Ovary (tissue), 9 donors: ENCODE measurements around the gene ATP23. TPM values are rescaled to one million over a fixed set of nuclear protein-coding genes. Genes with fewer than 3 reads are reported as not detected.

Experiments
- DNase-seq, 5 donors: peaks; one replicate each; pipeline ENCODE4 v3.0.0-alpha.2; 2019 to 2020
- H3K27ac ChIP-seq, 2 donors: fragments of 200-600 bp; one replicate each; pipeline versions ENCODE4 v1.5.1 to v1.8.0; 2019 to 2022
- H3K27me3 ChIP-seq: fragments of 200-600 bp; one replicate; pipeline ENCODE4 v1.8.0; 2022
- H3K36me3 ChIP-seq: fragments of 200-600 bp; sonication (generic); one replicate; pipeline ENCODE4 v1.5.1; 2019
- H3K4me1 ChIP-seq: one replicate; pipeline ENCODE4 v1.8.1; 2013; ENCODE audit warnings: mild to moderate bottlenecking, moderate library complexity; ENCODE audit not compliant: insufficient read depth
- H3K4me3 ChIP-seq: fragments of 200-600 bp; sonication (generic); one replicate; pipeline ENCODE4 v1.5.1; 2017
- H3K9me3 ChIP-seq, 2 donors: fragments of 200-600 bp in 1 of 2; sonication (generic) in 1 of 2; one replicate each; pipeline versions ENCODE4 v1.5.1 to v1.8.1; 2013 to 2019; ENCODE audit warnings: mild to moderate bottlenecking in 1 of 2, moderate library complexity in 1 of 2
- CTCF ChIP-seq, 3 donors: fragments of 450-650 bp in 2 of 3; fragments of 200-600 bp in 1 of 3; IDR thresholded peaks; one replicate each; pipeline versions ENCODE4 v1.5.1 to v1.8.0; 2016 to 2022; ENCODE audit warnings: antibody characterized with exemption in 3 of 3, mild to moderate bottlenecking in 1 of 3
- EP300 ChIP-seq: sonication (generic); formaldehyde crosslinking; IDR thresholded peaks from one replicate; pipeline ENCODE4 v1.6.1; 2017; ENCODE audit warnings: antibody characterized with exemption
- POLR2A ChIP-seq: fragments of 450-650 bp; IDR thresholded peaks from one replicate; pipeline ENCODE4 v1.6.1; 2017; ENCODE audit warnings: antibody characterized with exemption, mild to moderate bottlenecking, moderate library complexity
- WGBS, 3 donors: extraction: QIAGEN DNeasy Blood & Tissue Kit in 1 of 3; methylation state at CpG; one replicate each; pipeline versions ENCODE4 v1.1.5 to v1.1.7; 2013 to 2017; 5-methylcytosine and 5-hydroxymethylcytosine counted together
- intact Hi-C, 4 donors: fragments of 100-400 bp; cut with DNase I; formaldehyde crosslinking; loops; one replicate each; pipeline versions ENCODE4 v1.11.0 to v1.15.1; 2022 to 2023
- polyA plus RNA-seq, 2 donors: library from polyadenylated mRNA; stranded (reverse); fragments of 200-250 nt in 1 of 2; fragments of 350-450 nt in 1 of 2; fragmentation: Illumina TruSeq in 1 of 2; extraction: RNeasy Lipid Tissue Mini Kit (QIAGEN cat#74804) in 1 of 2; gene quantifications; one replicate each; pipeline ENCODE4 v1.2.3, GENCODE V29; 2013 to 2014
- total RNA-seq, 7 donors: library from RNA; depleted of rRNA in 2 of 7; stranded (reverse); fragments of >200 nt in 2 of 7; fragmentation: NEBNext Ultra II Directional in 3 of 7; extraction: Animal tissue kit (Norgen Biotek cat#: 25700) in 3 of 7; gene quantifications; one replicate each; pipeline versions ENCODE4 v1.1.0 to v1.2.4, GENCODE V29; 2016 to 2023
- donor health status: DM: no; HTN: no; CAD: no; lungs with moderate emphysema.
- donor health status: DM: no; HTN: no; CAD: no.
- donor health status: Bipolar disorder and iron deficiency.
- donor health status: DM: yes; HTN: yes; CAD: no.
- donor health status: DM: no; HTN: no; CAD: no.
- donor health status: DM: yes; HTN: yes; CAD: no.

Gene ATP23
- total and polyA plus RNA-seq, 9 donors, result 2.7 to 5.5 (median 4.6) TPM

DNA sequence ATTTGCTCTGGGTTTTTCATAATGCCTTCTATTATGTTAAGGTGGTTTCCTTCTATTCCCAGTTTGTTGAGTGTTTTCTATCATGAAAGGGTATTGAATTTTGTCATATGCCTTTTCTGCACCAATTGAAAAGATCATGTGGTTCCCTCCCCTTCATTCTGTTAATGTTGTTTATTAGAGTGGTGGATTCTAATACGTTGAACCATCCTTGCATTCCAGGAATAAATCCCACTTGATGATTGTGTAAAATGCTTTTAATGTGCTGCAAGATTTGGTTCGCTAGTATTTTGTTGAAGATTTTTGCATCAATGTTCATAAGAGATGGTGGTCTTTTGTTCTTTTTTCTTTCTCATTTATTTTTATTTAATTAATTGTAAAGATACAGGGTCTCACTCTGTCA lies 55.2 kb downstream of the ATP23 start:
- H3K9me3 ChIP-seq, result peaks cover 0 to 9% of the 10 kb centered on the region in 2 donors
- no peaks in the 10 kb centered on the region for H3K4me1 ChIP-seq
- no peaks in the 10 kb centered on the region for H3K36me3 ChIP-seq
- WGBS, 3 donors, result 86 to 94% (median 91%) methylated on average over 2 of the region's 2 CpGs
- TF ChIP-seq EP300, result no peak
- TF ChIP-seq CTCF (IDR thresholded peaks at IDR 0.05), result no peak
- no peak for TF ChIP-seq POLR2A
- intact Hi-C loops, result loop anchor here in 2 of 4 donors (5.0 to 10.0 kb wide), 2 partner anchors 1098 to 1891 kb away; no protein-coding TSS in a partner anchor
- no peak overlapping the region for H3K27ac ChIP-seq
- no peaks in the 10 kb centered on the region for H3K27me3 ChIP-seq
- no peak overlapping the region for H3K4me3 ChIP-seq
- no peak for DNase-seq

- no peak for TF ChIP-seq CTCF (IDR thresholded peaks at IDR 0.05)
- no peak for TF ChIP-seq POLR2A
- no peak for TF ChIP-seq EP300
- DNase-seq, result no peak
- Histone ChIP-seq H3K27ac (no peak overlapping the region), H3K36me3 (no peaks in the 10 kb centered on the region), H3K4me3 (no peak overlapping the region), H3K27me3 (no peaks in the 10 kb centered on the region), H3K9me3 (peaks cover 0 to 9% of the 10 kb centered on the region in 2 donors), H3K4me1 (no peaks in the 10 kb centered on the region)
- intact Hi-C loops, result loop anchor here in 2 of 4 donors (5.0 to 10.0 kb wide), 2 partner anchors 1097 to 1889 kb away; no protein-coding TSS in a partner anchor
Measured at GRCh38 chr12:57998251-57998650, 56.9 kb downstream of the ATP23 start.

DNA sequence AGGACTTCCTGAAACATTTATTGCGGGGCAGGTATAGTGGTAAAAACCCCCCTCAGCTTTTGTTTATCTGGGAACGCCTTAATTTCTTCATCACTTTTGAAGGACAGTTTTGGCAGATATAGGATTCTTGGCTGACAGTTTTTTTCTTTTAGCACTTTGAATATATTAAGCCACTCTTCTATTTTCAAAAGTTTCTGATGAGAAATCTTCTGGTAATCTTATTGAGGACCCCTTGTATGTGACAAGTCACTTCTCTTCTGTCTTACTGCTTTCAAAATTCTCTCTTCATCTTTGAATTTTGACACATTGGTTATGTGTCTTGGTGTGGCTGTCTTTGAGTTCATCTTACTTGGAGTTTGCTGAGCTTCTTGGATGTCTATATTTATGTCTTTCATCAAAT lies 59.1 kb downstream of the ATP23 start:
- H3K27ac ChIP-seq, result no peak overlapping the region
- no peak overlapping the region for H3K4me3 ChIP-seq
- no peak for DNase-seq
- H3K4me1 ChIP-seq, result no peaks in the 10 kb centered on the region
- 88 to 89% (median 89%) methylated on average over 2 of the region's 2 CpGs for WGBS, 3 donors
- TF ChIP-seq POLR2A (no peak), CTCF (IDR thresholded peaks at IDR 0.05) (no peak), EP300 (no peak)
- intact Hi-C loops, result no loop called here
- H3K9me3 ChIP-seq, result peaks cover 0 to 9% of the 10 kb centered on the region in 2 donors
- H3K36me3 ChIP-seq, result no peaks in the 10 kb centered on the region
- H3K27me3 ChIP-seq, result no peaks in the 10 kb centered on the region

DNA sequence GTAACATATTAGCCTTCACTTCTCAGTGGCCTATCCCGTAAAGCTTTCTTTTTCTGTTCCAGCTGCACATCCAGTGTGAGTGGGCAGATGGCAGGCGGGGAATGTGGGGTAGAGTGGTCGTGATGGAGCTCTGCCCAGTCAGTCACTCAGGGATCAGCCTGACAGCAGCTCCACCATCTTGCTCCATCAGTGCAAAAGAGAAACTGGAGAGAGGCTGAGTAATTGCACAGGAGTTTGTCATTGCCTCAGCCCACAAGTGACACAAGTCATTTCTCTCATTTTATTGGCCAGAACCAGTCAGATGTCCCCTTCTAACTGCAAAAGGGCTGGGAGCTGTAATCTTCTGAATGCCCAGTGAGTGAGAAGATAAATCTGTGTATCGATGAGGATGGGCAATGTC lies 66.5 kb downstream of the ATP23 start:
- Histone ChIP-seq H3K4me1 (no peaks in the 10 kb centered on the region), H3K4me3 (no peak overlapping the region), H3K36me3 (no peaks in the 10 kb centered on the region), H3K27me3 (no peaks in the 10 kb centered on the region), H3K9me3 (no peaks in the 10 kb centered on the region), H3K27ac (no peak overlapping the region)
- 83 to 90% (median 89%) methylated on average over 4 of the region's 4 CpGs for WGBS, 3 donors
- no peak for DNase-seq
- intact Hi-C loops, result no loop called here
- TF ChIP-seq EP300 (no peak), CTCF (IDR thresholded peaks at IDR 0.05) (no peak), POLR2A (no peak)
